ENCODE data around the gene NT5DC4. TPM values are rescaled to one million over a fixed set of nuclear protein-coding genes. Genes with fewer than 3 reads are reported as not detected.

NT5DC4 gene
- total RNA-seq (2021) (not detected in 2 replicates), Bru-seq, nascent RNA (percentile 7 among the genes with signal in this experiment), BruChase-seq, experiment 1, labeled RNA remaining after a 2-hour chase (percentile 7 among the genes with signal in this experiment), BruChase-seq, experiment 2, labeled RNA remaining after a 6-hour chase (percentile 9 among the genes with signal in this experiment)
- long read RNA-seq, partial matches to known transcripts, result 0 of 1 reads
- long read RNA-seq, other reads (novel, unspliced or antisense), result 1 of 1 reads

GRCh38 chr2:112720785-112721184 lies at the start of gene NT5DC4:
NT5DC4 (plus strand) TSS chr2:112721020; CDS start chr2:112721080, 60 bp downstream.
- CTCF ChIA-PET, result interaction anchor here (0.6 kb wide), 1 partner anchor 75 kb away, joined by 4 read pairs; no protein-coding TSS in a partner anchor
- Histone ChIP-seq H3K4me1 (ENCODE audit: insufficient read depth, low read length, poor library complexity, severe bottlenecking) (no peaks in the 10 kb centered on the region), H3K27ac (ENCODE audit: low read depth, low read length, poor library complexity, severe bottlenecking) (no peak within 1 kb of the TSS), H3K27me3 (replicated peaks; ENCODE audit: insufficient read depth, low read depth, low read length, poor library complexity) (no peaks in the 10 kb centered on the region), H3K36me3 (ENCODE audit: insufficient read depth, low read length, poor library complexity, severe bottlenecking) (no peaks in the 10 kb centered on the region), H3K9me3 (ENCODE audit: low read depth, low read length, poor library complexity, severe bottlenecking) (no peaks in the 10 kb centered on the region), H3K4me3 (ENCODE audit: low read depth, low read length, poor library complexity, severe bottlenecking) (no peak within 1 kb of the TSS)
- DNase-seq (ENCODE audit: low spot score), result no peak
- BruUV-seq (replicated peaks), result no TSS peak
- intact Hi-C loops (cut with micrococcal nuclease; ENCODE audit: unreplicated experiment), result no loop called here
- TF ChIP-seq CTCF (conservative IDR thresholded peaks at IDR 0.05; ENCODE audit: low read depth, low read length), result no peak
- no peak for TF ChIP-seq EZH2 (IDR thresholded peaks at IDR 0.05; ENCODE audit: borderline replicate concordance, low read depth, low read length, poor library complexity, severe bottlenecking)
- POLR2A ChIA-PET (ENCODE audit: low non-redundant PET), result no interaction called here

- peak; percentile 76 for DNase-seq (ENCODE audit: low spot score)
- intact Hi-C loops (cut with micrococcal nuclease; ENCODE audit: unreplicated experiment), result no loop called here
- Histone ChIP-seq H3K4me1 (ENCODE audit: insufficient read depth, low read length, poor library complexity, severe bottlenecking) (no peaks in the 10 kb centered on the region), H3K4me3 (ENCODE audit: low read depth, low read length, poor library complexity, severe bottlenecking) (no peak overlapping the region), H3K27ac (ENCODE audit: low read depth, low read length, poor library complexity, severe bottlenecking) (no peak overlapping the region), H3K27me3 (replicated peaks; ENCODE audit: insufficient read depth, low read depth, low read length, poor library complexity) (no peaks in the 10 kb centered on the region), H3K36me3 (ENCODE audit: insufficient read depth, low read length, poor library complexity, severe bottlenecking) (no peaks in the 10 kb centered on the region), H3K9me3 (ENCODE audit: low read depth, low read length, poor library complexity, severe bottlenecking) (no peaks in the 10 kb centered on the region)
- CTCF ChIA-PET, result no interaction called here
- POLR2A ChIA-PET (ENCODE audit: low non-redundant PET), result no interaction called here
- TF ChIP-seq CTCF (conservative IDR thresholded peaks at IDR 0.05; ENCODE audit: low read depth, low read length), result no peak
- no peak for TF ChIP-seq EZH2 (IDR thresholded peaks at IDR 0.05; ENCODE audit: borderline replicate concordance, low read depth, low read length, poor library complexity, severe bottlenecking)
- BruUV-seq (replicated peaks), result no TSS peak
Observed at GRCh38 chr2:112671801-112672200, 49.0 kb upstream of the NT5DC4 start.

- H3K4me3 ChIP-seq (ENCODE audit: low read depth, low read length, poor library complexity, severe bottlenecking), result no peak overlapping the region
- ChIA-PET POLR2A (ENCODE audit: low non-redundant PET) (no interaction called here), CTCF (no interaction called here)
- DNase-seq (ENCODE audit: low spot score), result no peak
- H3K9me3 ChIP-seq (ENCODE audit: low read depth, low read length, poor library complexity, severe bottlenecking), result no peaks in the 10 kb centered on the region
- intact Hi-C loops (cut with micrococcal nuclease; ENCODE audit: unreplicated experiment), result no loop called here
- no peaks in the 10 kb centered on the region for H3K27me3 ChIP-seq (replicated peaks; ENCODE audit: insufficient read depth, low read depth, low read length, poor library complexity)
- H3K4me1 ChIP-seq (ENCODE audit: insufficient read depth, low read length, poor library complexity, severe bottlenecking), result no peaks in the 10 kb centered on the region
- H3K27ac ChIP-seq (ENCODE audit: low read depth, low read length, poor library complexity, severe bottlenecking), result no peak overlapping the region
- BruUV-seq (replicated peaks), result no TSS peak
- TF ChIP-seq CTCF (conservative IDR thresholded peaks at IDR 0.05; ENCODE audit: low read depth, low read length) (no peak), EZH2 (IDR thresholded peaks at IDR 0.05; ENCODE audit: borderline replicate concordance, low read depth, low read length, poor library complexity, severe bottlenecking) (no peak)
- no peaks in the 10 kb centered on the region for H3K36me3 ChIP-seq (ENCODE audit: insufficient read depth, low read length, poor library complexity, severe bottlenecking)
Observed at GRCh38 chr2:112673008-112673407, 47.8 kb upstream of the NT5DC4 start.
